ENCODE measurements around the gene ADRM1. TPM values are rescaled to one million over a fixed set of nuclear protein-coding genes. Genes with fewer than 3 reads are reported as not detected.

Gene ADRM1
- total RNA-seq, 2 donors from 2014 or later = 47.3 to 54.2 TPM

- H3K4me3 Mint-ChIP-seq = no peak overlapping the region
- no peak for ATAC-seq
- peaks cover 9% of the 10 kb centered on the region for H3K4me1 Mint-ChIP-seq
- DNase-seq = no peak
- H3K27ac Mint-ChIP-seq = no peak overlapping the region
- H3K27me3 Mint-ChIP-seq = no peaks in the 10 kb centered on the region
- no peaks in the 10 kb centered on the region for H3K9me3 ChIP-seq (ENCODE audit: control insufficient read depth, low read length, poor library complexity, severe bottlenecking)
- H3K36me3 Mint-ChIP-seq (ENCODE audit: low read depth) = peaks cover 4% of the 10 kb centered on the region
These were observed 33.4 kb upstream of the ADRM1 start for GRCh38 chr20:62269378-62269777.

GRCh38 chr20:62269871-62270270 is 32.9 kb upstream of the ADRM1 start:
- Mint-ChIP-seq H3K36me3 (ENCODE audit: low read depth) (peaks cover 2% of the 10 kb centered on the region), H3K4me3 (no peak overlapping the region), H3K27me3 (no peaks in the 10 kb centered on the region), H3K4me1 (peaks cover 10% of the 10 kb centered on the region), H3K27ac (no peak overlapping the region)
- no peaks in the 10 kb centered on the region for H3K9me3 ChIP-seq (ENCODE audit: control insufficient read depth, low read length, poor library complexity, severe bottlenecking)
- DNase-seq = no peak
- no peak for ATAC-seq

- no peaks in the 10 kb centered on the region for H3K36me3 Mint-ChIP-seq (ENCODE audit: low read depth)
These were observed 30.6 kb upstream of the ADRM1 start for GRCh38 chr20:62272200-62272599.

GRCh38 chr20:62273416-62273815 is 29.4 kb upstream of the ADRM1 start:
- DNase-seq (no peak), ATAC-seq (no peak)
- no peaks in the 10 kb centered on the region for H3K9me3 ChIP-seq (ENCODE audit: control insufficient read depth, low read length, poor library complexity, severe bottlenecking)
- no peaks in the 10 kb centered on the region for H3K27me3 Mint-ChIP-seq
- H3K36me3 Mint-ChIP-seq (ENCODE audit: low read depth) = no peaks in the 10 kb centered on the region
- H3K4me1 Mint-ChIP-seq = peaks cover 6% of the 10 kb centered on the region
- H3K27ac Mint-ChIP-seq = no peak overlapping the region
- no peak overlapping the region for H3K4me3 Mint-ChIP-seq

More at GRCh38 chr20:62272200-62272599, 30.6 kb upstream of the ADRM1 start:
- H3K27ac Mint-ChIP-seq = no peak overlapping the region
- H3K4me3 Mint-ChIP-seq = no peak overlapping the region
- no peak for ATAC-seq
- peaks cover 10% of the 10 kb centered on the region for H3K4me1 Mint-ChIP-seq
- H3K9me3 ChIP-seq (ENCODE audit: control insufficient read depth, low read length, poor library complexity, severe bottlenecking) = no peaks in the 10 kb centered on the region
- DNase-seq = no peak
- H3K27me3 Mint-ChIP-seq = no peaks in the 10 kb centered on the region

GRCh38 chr20:62274332-62274950 is 28.4 kb upstream of the ADRM1 start:
- ATAC-seq (no peak), DNase-seq (no peak)
- Mint-ChIP-seq H3K4me1 (peaks cover 10% of the 10 kb centered on the region), H3K27ac (no peak overlapping the region), H3K27me3 (no peaks in the 10 kb centered on the region), H3K4me3 (no peak overlapping the region), H3K36me3 (ENCODE audit: low read depth) (no peaks in the 10 kb centered on the region)
- H3K9me3 ChIP-seq (ENCODE audit: control insufficient read depth, low read length, poor library complexity, severe bottlenecking) = no peaks in the 10 kb centered on the region

- Mint-ChIP-seq H3K27me3 (no peaks in the 10 kb centered on the region), H3K27ac (no peak overlapping the region), H3K36me3 (ENCODE audit: low read depth) (no peaks in the 10 kb centered on the region), H3K4me3 (no peak overlapping the region), H3K4me1 (peaks cover 10% of the 10 kb centered on the region)
- DNase-seq = no peak
- ATAC-seq = no peak
- no peaks in the 10 kb centered on the region for H3K9me3 ChIP-seq (ENCODE audit: control insufficient read depth, low read length, poor library complexity, severe bottlenecking)
These were observed 27.6 kb upstream of the ADRM1 start for GRCh38 chr20:62275219-62275618.

GRCh38 chr20:62276439-62276838 is 26.4 kb upstream of the ADRM1 start:
- H3K27ac Mint-ChIP-seq = no peak overlapping the region
- no peaks in the 10 kb centered on the region for H3K27me3 Mint-ChIP-seq
- H3K4me3 Mint-ChIP-seq = no peak overlapping the region
- no peaks in the 10 kb centered on the region for H3K9me3 ChIP-seq (ENCODE audit: control insufficient read depth, low read length, poor library complexity, severe bottlenecking)
- DNase-seq (no peak), ATAC-seq (no peak)
- peaks cover 10% of the 10 kb centered on the region for H3K4me1 Mint-ChIP-seq
- no peaks in the 10 kb centered on the region for H3K36me3 Mint-ChIP-seq (ENCODE audit: low read depth)

- Mint-ChIP-seq H3K4me3 (no peak overlapping the region), H3K27ac (no peak overlapping the region), H3K27me3 (no peaks in the 10 kb centered on the region), H3K36me3 (ENCODE audit: low read depth) (no peaks in the 10 kb centered on the region), H3K4me1 (peaks cover 10% of the 10 kb centered on the region)
- H3K9me3 ChIP-seq (ENCODE audit: control insufficient read depth, low read length, poor library complexity, severe bottlenecking) = no peaks in the 10 kb centered on the region
- ATAC-seq (no peak), DNase-seq (no peak)
These were observed 25.5 kb upstream of the ADRM1 start for GRCh38 chr20:62277253-62277652.

- ATAC-seq = no peak
- no peak for DNase-seq
- no peak overlapping the region for H3K4me3 Mint-ChIP-seq
- no peaks in the 10 kb centered on the region for H3K9me3 ChIP-seq (ENCODE audit: control insufficient read depth, low read length, poor library complexity, severe bottlenecking)
- peaks cover 3% of the 10 kb centered on the region for H3K36me3 Mint-ChIP-seq (ENCODE audit: low read depth)
- no peaks in the 10 kb centered on the region for H3K27me3 Mint-ChIP-seq
- peaks cover 4% of the 10 kb centered on the region for H3K4me1 Mint-ChIP-seq
- H3K27ac Mint-ChIP-seq = no peak overlapping the region
These were observed 22.5 kb upstream of the ADRM1 start for GRCh38 chr20:62280303-62280702.

GRCh38 chr20:62281161-62281933 is 21.4 kb upstream of the ADRM1 start:
- peak overlapping the region; percentile 74 for H3K27ac Mint-ChIP-seq
- H3K27me3 Mint-ChIP-seq = no peaks in the 10 kb centered on the region
- ATAC-seq (no peak), DNase-seq (no peak)
- no peak overlapping the region for H3K4me3 Mint-ChIP-seq
- no peaks in the 10 kb centered on the region for H3K9me3 ChIP-seq (ENCODE audit: control insufficient read depth, low read length, poor library complexity, severe bottlenecking)
- peaks cover 3% of the 10 kb centered on the region for H3K36me3 Mint-ChIP-seq (ENCODE audit: low read depth)
- peaks cover 4% of the 10 kb centered on the region for H3K4me1 Mint-ChIP-seq

- Mint-ChIP-seq H3K4me1 (peaks cover 4% of the 10 kb centered on the region), H3K27me3 (no peaks in the 10 kb centered on the region), H3K27ac (peak overlapping the region; percentile 74), H3K4me3 (no peak overlapping the region), H3K36me3 (ENCODE audit: low read depth) (peaks cover 4% of the 10 kb centered on the region)
- ATAC-seq = no peak
- no peak for DNase-seq
- no peaks in the 10 kb centered on the region for H3K9me3 ChIP-seq (ENCODE audit: control insufficient read depth, low read length, poor library complexity, severe bottlenecking)
These were observed 20.7 kb upstream of the ADRM1 start for GRCh38 chr20:62282103-62282502.

- H3K9me3 ChIP-seq (ENCODE audit: control insufficient read depth, low read length, poor library complexity, severe bottlenecking) = no peaks in the 10 kb centered on the region
- Mint-ChIP-seq H3K4me1 (peaks cover 4% of the 10 kb centered on the region), H3K27me3 (no peaks in the 10 kb centered on the region), H3K4me3 (no peak overlapping the region), H3K36me3 (ENCODE audit: low read depth) (peaks cover 4% of the 10 kb centered on the region), H3K27ac (no peak overlapping the region)
- DNase-seq (no peak), ATAC-seq (no peak)
These were observed 19.8 kb upstream of the ADRM1 start for GRCh38 chr20:62282877-62283503.

GRCh38 chr20:62284448-62284847 is 18.3 kb upstream of the ADRM1 start:
- H3K9me3 ChIP-seq (ENCODE audit: control insufficient read depth, low read length, poor library complexity, severe bottlenecking) = no peaks in the 10 kb centered on the region
- H3K4me1 Mint-ChIP-seq = peaks cover 5% of the 10 kb centered on the region
- no peak for ATAC-seq
- H3K27ac Mint-ChIP-seq = no peak overlapping the region
- no peak overlapping the region for H3K4me3 Mint-ChIP-seq
- no peak for DNase-seq
- no peaks in the 10 kb centered on the region for H3K27me3 Mint-ChIP-seq
- H3K36me3 Mint-ChIP-seq (ENCODE audit: low read depth) = peaks cover 4% of the 10 kb centered on the region
